GM18517 (cell line): ENCODE data around the gene TAS1R1.
"Not testable (repeated sequence)": the region's sequence is repeated elsewhere in the genome, so short reads cannot be mapped to it uniquely, and the experiment has no call there.

Source experiments
- ATAC-seq: cut with Tn5 transposase; IDR thresholded peaks from one replicate; pipeline ENCODE4 v1.9.1; 2021; ENCODE audit warnings: mild to moderate bottlenecking, moderate library complexity; ENCODE audit not compliant: unreplicated experiment

Gene TAS1R1

GRCh38 chr1:6519935-6520671, 35.0 kb upstream of the TAS1R1 start:
- ATAC-seq, result no peak

GRCh38 chr1:6521536-6521935, 33.6 kb upstream of the TAS1R1 start:
- ATAC-seq, result no peak

GRCh38 chr1:6523566-6523965, 31.5 kb upstream of the TAS1R1 start:
- ATAC-seq, result no peak

GRCh38 chr1:6526316-6526715, 28.8 kb upstream of the TAS1R1 start:
- no peak for ATAC-seq

GRCh38 chr1:6528492-6528891, 26.6 kb upstream of the TAS1R1 start:
- ATAC-seq, result no peak

GRCh38 chr1:6530504-6531160, 24.5 kb upstream of the TAS1R1 start:
- ATAC-seq, result no peak

GRCh38 chr1:6531996-6532395, 23.1 kb upstream of the TAS1R1 start:
- no peak for ATAC-seq

GRCh38 chr1:6534248-6534822, 20.8 kb upstream of the TAS1R1 start:
- no peak for ATAC-seq

- no peak for ATAC-seq
These were observed 19.9 kb upstream of the TAS1R1 start for GRCh38 chr1:6535214-6535613.

- no peak for ATAC-seq
These were observed 18.8 kb upstream of the TAS1R1 start for GRCh38 chr1:6536291-6536690.

GRCh38 chr1:6538956-6539355, 16.2 kb upstream of the TAS1R1 start:
- ATAC-seq, result no peak

- no peak for ATAC-seq
These were observed 10.3 kb upstream of the TAS1R1 start for GRCh38 chr1:6544831-6545230.

GRCh38 chr1:6545276-6546112, 9.6 kb upstream of the TAS1R1 start:
- no peak for ATAC-seq

GRCh38 chr1:6546326-6546725, 8.8 kb upstream of the TAS1R1 start:
- no peak for ATAC-seq

- no peak for ATAC-seq
These were observed 7.8 kb upstream of the TAS1R1 start for GRCh38 chr1:6547301-6547700.

GRCh38 chr1:6554031-6554906, 838 bp upstream of the TAS1R1 start, which contains the start of gene NOL9:
Gene NOL9, minus strand, starts transcription at chr1:6554513. Its CDS starts 11 bp downstream, at chr1:6554502.
- ATAC-seq, result peak; percentile 89

- ATAC-seq, result no peak
These were observed 2.5 kb downstream of the TAS1R1 start for GRCh38 chr1:6557597-6557996.

- not testable (repeated sequence) for ATAC-seq
These were observed 4.1 kb downstream of the TAS1R1 start for GRCh38 chr1:6559161-6559560.

GRCh38 chr1:6560267-6560666, 5.2 kb downstream of the TAS1R1 start:
- ATAC-seq, result no peak

- ATAC-seq, result no peak
These were observed 13.9 kb downstream of the TAS1R1 start for GRCh38 chr1:6569033-6569432.
